H1 (cell line): ENCODE measurements around the gene CRB2. TPM values are rescaled to one million over a fixed set of nuclear protein-coding genes. Genes with fewer than 3 reads are reported as not detected.

Experiments used
- CTCF ChIA-PET: fragments of 300-600 bp; sonication (Branson Sonifier 250); formaldehyde crosslinking; loops from one replicate; lab custom pipeline; 2021; ENCODE audit not compliant: partially characterized antibody; lab: Charles Lee
- POLR2A ChIA-PET: fragments of 300-600 bp; sonication (Branson Sonifier 250); formaldehyde crosslinking; loops from one replicate; lab custom pipeline; 2021; ENCODE audit warnings: inconsistent platforms; ENCODE audit not compliant: partially characterized antibody; lab: Charles Lee
- DNase-seq, 2 experiments: peaks; one replicate each; pipeline versions ENCODE4 v3.0.0 to v3.0.0-alpha.2; 2010 to 2022; ENCODE audit warnings: low spot score in 2 of 2, low read depth in 1 of 2, mixed read lengths in 1 of 2
- FAIRE-seq: peaks from 2 replicates; lab custom pipeline; 2011; peaks lifted over from hg19 to GRCh38; lab: Jason Lieb, UNC
- H2AFZ ChIP-seq: 2 replicates; pipeline ENCODE4 v1.8.1; 2012; ENCODE audit warnings: low read length, inconsistent platforms
- H2AK5ac ChIP-seq: 2 replicates; pipeline ENCODE4 v1.6.1; 2013; ENCODE audit warnings: low read depth, low read length
- H2BK120ac ChIP-seq: replicated peaks from 2 replicates; pipeline ENCODE3; 2013; ENCODE audit warnings: low read depth, low read length, inconsistent platforms
- H2BK12ac ChIP-seq: 2 replicates; pipeline ENCODE4 v1.6.1; 2013; ENCODE audit warnings: low read depth, low read length
- H2BK15ac ChIP-seq: 2 replicates; pipeline ENCODE4 v1.6.1; 2013; ENCODE audit warnings: low read length
- H2BK20ac ChIP-seq: 2 replicates; pipeline ENCODE4 v1.6.1; 2013; ENCODE audit warnings: low read length
- H2BK5ac ChIP-seq: 2 replicates; pipeline ENCODE4 v1.6.1; 2013; ENCODE audit warnings: low read depth, low read length
- H3K14ac ChIP-seq: 2 replicates; pipeline ENCODE4 v1.6.1; 2013; ENCODE audit warnings: inconsistent platforms; ENCODE audit not compliant: insufficient read length
- H3K18ac ChIP-seq: 2 replicates; pipeline ENCODE4 v1.6.1; 2013; ENCODE audit warnings: low read length; ENCODE audit errors: extremely low read depth
- H3K23ac ChIP-seq: 2 replicates; pipeline ENCODE4 v1.6.1; 2013; ENCODE audit warnings: inconsistent platforms; ENCODE audit not compliant: insufficient read length
- H3K23me2 ChIP-seq: 2 replicates; pipeline ENCODE4 v1.6.1; 2013; ENCODE audit warnings: low read depth, low read length
- H3K27ac ChIP-seq: 2 replicates; pipeline ENCODE4 v1.6.1; 2011; ENCODE audit warnings: low read depth, low read length, inconsistent platforms
- H3K27me3 ChIP-seq, 4 experiments: replicated peaks in 1 of 4; 1 replicate in 1 of 4; 2 replicates in 3 of 4; pipeline versions ENCODE4 v1.6.1 to v1.8.1; 2011 to 2013; ENCODE audit warnings: low read length in 3 of 4, mild to moderate bottlenecking in 3 of 4, inconsistent platforms in 2 of 4, mixed read lengths in 2 of 4, moderate library complexity in 1 of 4; ENCODE audit not compliant: control insufficient read depth in 3 of 4, insufficient read depth in 3 of 4; ENCODE audit errors: extremely low read depth in 1 of 4
- H3K36me3 ChIP-seq, 4 experiments: 2 replicates each; pipeline versions ENCODE4 v1.6.1 to v1.8.1; 2011 to 2013; ENCODE audit warnings: mild to moderate bottlenecking in 4 of 4, low read length in 3 of 4, moderate library complexity in 2 of 4, control low read depth in 1 of 4, inconsistent platforms in 1 of 4; ENCODE audit not compliant: insufficient read depth in 4 of 4, control insufficient read depth in 2 of 4
- H3K4ac ChIP-seq: replicated peaks from 2 replicates; pipeline ENCODE3; 2013; ENCODE audit warnings: low read length, low read depth, mixed read lengths, inconsistent platforms; ENCODE audit not compliant: insufficient read length
- H3K4me1 ChIP-seq, 4 experiments: replicated peaks in 1 of 4; 1 replicate in 1 of 4; 2 replicates in 3 of 4; pipeline versions ENCODE4 v1.6.1 to v1.8.1; 2011 to 2013; ENCODE audit warnings: low read length in 3 of 4, inconsistent platforms in 2 of 4, mixed read lengths in 1 of 4; ENCODE audit not compliant: insufficient read depth in 4 of 4, control insufficient read depth in 3 of 4
- H3K4me2 ChIP-seq, 2 experiments: 2 replicates each; pipeline versions ENCODE4 v1.6.1 to v1.8.1; 2011 to 2013; ENCODE audit warnings: low read depth in 2 of 2, low read length in 2 of 2, control low read depth in 1 of 2, inconsistent platforms in 1 of 2, mild to moderate bottlenecking in 1 of 2; ENCODE audit not compliant: insufficient read depth in 1 of 2
- H3K4me3 ChIP-seq, 4 experiments: fragments of 200-600, 300-600 bp in 1 of 4; sonication (generic), shearing (Covaris generic), sonication (Bioruptor Twin) in 1 of 4; 2 replicates each; pipeline versions ENCODE4 v1.5.1 to v1.8.1; 2011 to 2016; ENCODE audit warnings: low read length in 4 of 4, low read depth in 3 of 4, control low read depth in 2 of 4, inconsistent platforms in 2 of 4, mild to moderate bottlenecking in 2 of 4, mixed read lengths in 1 of 4, moderate library complexity in 1 of 4; ENCODE audit not compliant: insufficient read depth in 2 of 4; ENCODE audit errors: extremely low read depth in 1 of 4
- H3K56ac ChIP-seq: replicated peaks from 2 replicates; pipeline ENCODE3; 2013; ENCODE audit warnings: low read depth, mild to moderate bottlenecking, mixed read lengths, low read length, inconsistent platforms; ENCODE audit not compliant: insufficient read length
- H3K79me1 ChIP-seq: 2 replicates; pipeline ENCODE4 v1.6.1; 2013; ENCODE audit warnings: low read depth, low read length, control low read depth
- H3K79me2 ChIP-seq, 2 experiments: 2 replicates each; pipeline versions ENCODE4 v1.6.1 to v1.8.1; 2012 to 2013; ENCODE audit warnings: low read length in 2 of 2, mild to moderate bottlenecking in 2 of 2, inconsistent platforms in 1 of 2; ENCODE audit not compliant: insufficient read depth in 2 of 2, control insufficient read depth in 1 of 2
- H3K9ac ChIP-seq, 4 experiments: replicated peaks in 1 of 4; 1 replicate in 1 of 4; 2 replicates in 3 of 4; pipeline versions ENCODE4 v1.6.1 to v1.8.1; 2011 to 2013; ENCODE audit warnings: low read depth in 3 of 4, low read length in 3 of 4, control low read depth in 2 of 4, mild to moderate bottlenecking in 2 of 4, moderate library complexity in 2 of 4, inconsistent platforms in 1 of 4; ENCODE audit errors: extremely low read depth in 1 of 4
- H3K9me3 ChIP-seq, 2 experiments: 2 replicates each; pipeline versions ENCODE4 v1.6.1 to v1.8.1; 2012 to 2013; ENCODE audit warnings: mild to moderate bottlenecking in 2 of 2, moderate library complexity in 2 of 2, control low read depth in 1 of 2, inconsistent platforms in 1 of 2, low read depth in 1 of 2, low read length in 1 of 2, mixed read lengths in 1 of 2; ENCODE audit not compliant: insufficient read depth in 2 of 2
- H4K20me1 ChIP-seq, 2 experiments: replicated peaks in 1 of 2; 2 replicates each; pipeline versions ENCODE3 to v1.8.1; 2011 to 2013; ENCODE audit warnings: inconsistent platforms in 2 of 2, low read length in 2 of 2, mild to moderate bottlenecking in 1 of 2; ENCODE audit not compliant: insufficient read depth in 2 of 2, control insufficient read depth in 1 of 2
- H4K5ac ChIP-seq: 2 replicates; pipeline ENCODE4 v1.6.1; 2013; ENCODE audit warnings: low read length, low read depth, mixed read lengths, inconsistent platforms; ENCODE audit not compliant: insufficient read length
- H4K8ac ChIP-seq: 2 replicates; pipeline ENCODE4 v1.8.0; 2013; ENCODE audit warnings: mild to moderate bottlenecking, moderate library complexity, low read length, inconsistent platforms; ENCODE audit not compliant: insufficient read depth; ENCODE audit errors: extremely low read depth
- H4K91ac ChIP-seq: replicated peaks from 2 replicates; pipeline ENCODE3; 2013; ENCODE audit warnings: low read length, mixed read lengths, inconsistent platforms; ENCODE audit not compliant: insufficient read length
- RNF2 ChIP-seq: fragments of 200-900, 300-1000 bp; sonication (generic); IDR thresholded peaks from 2 replicates; pipeline ENCODE4 v1.7.1; 2016; ENCODE audit warnings: borderline replicate concordance, low read depth, mild to moderate bottlenecking, antibody characterized with exemption, low read length; ENCODE audit not compliant: poor library complexity, severe bottlenecking; ENCODE audit errors: missing control alignments
- WGBS, 2 experiments: shearing (Covaris generic) in 1 of 2; methylation state at CpG; one replicate each; pipeline versions ENCODE4 v1.1.6 to v1.1.7; 2013 to 2015; ENCODE audit warnings: low lambda C conversion rate in 2 of 2, mixed read lengths in 2 of 2, inconsistent platforms in 1 of 2, low coverage in 1 of 2, missing lambda C conversion rate in 1 of 2; ENCODE audit not compliant: insufficient replicate concordance in 2 of 2, insufficient coverage in 1 of 2, insufficient read length in 1 of 2; ENCODE audit errors: extremely low coverage in 1 of 2, missing lambda C conversion rate in 1 of 2; 5-methylcytosine and 5-hydroxymethylcytosine counted together
- polyA plus RNA-seq, 7 experiments: library from polyadenylated mRNA; depleted of rRNA in 3 of 7; stranded (reverse) in 5 of 7; unstranded in 2 of 7; fragments of >200 nt in 5 of 7; fragments of 200-250 nt in 2 of 7; gene quantifications; 1 replicate in 5 of 7; 2 replicates in 1 of 7; 4 replicates in 1 of 7; pipeline versions ENCODE4 v1.2.1 to v1.2.3, GENCODE V29; 2011 to 2013; ENCODE audit warnings: missing spikeins in 2 of 7, mixed read lengths in 2 of 7
- total RNA-seq: library from RNA; stranded (reverse); fragmentation: NEBNext Ultra II Directional; extraction: Animal tissue kit (Norgen Biotek cat#: 25700); gene quantifications from 2 replicates; pipeline ENCODE4 v1.2.1, GENCODE V29; 2021

Gene CRB2
- total and polyA plus RNA-seq, 2 of the 8 experiments (the other 6 are each of a cell fraction or from before 2014, with no cell fraction given), result 4.0 to 8.4 TPM

DNA sequence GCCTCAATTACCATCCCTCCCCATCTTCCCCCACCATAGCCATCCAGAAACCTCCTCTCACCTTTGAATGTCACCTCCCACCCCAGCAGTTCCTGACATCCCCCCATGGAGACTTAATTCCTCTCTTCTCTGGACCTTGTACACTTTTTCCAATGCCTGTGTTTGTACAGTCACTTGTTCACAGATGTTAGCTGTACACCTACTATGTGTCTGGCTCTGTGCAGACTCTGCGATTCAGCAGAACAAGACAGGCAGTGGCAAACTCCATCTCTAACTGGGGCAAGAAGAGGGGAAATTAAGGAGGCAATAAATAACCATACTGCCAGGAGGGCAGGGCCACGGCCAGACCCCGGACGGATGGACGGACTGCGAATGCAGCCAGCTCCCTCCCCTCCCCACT is 29.8 kb upstream of the CRB2 start:
- H3K18ac ChIP-seq, result no peak overlapping the region
- no peak overlapping the region for H2AFZ ChIP-seq
- H3K9ac ChIP-seq, result no peak overlapping the region
- no peak overlapping the region for H2BK12ac ChIP-seq
- H2BK5ac ChIP-seq, result no peak overlapping the region
- DNase-seq, result no peak
- no peak overlapping the region for H4K91ac ChIP-seq
- H4K5ac ChIP-seq, result no peak overlapping the region
- WGBS, 2 experiments, result 91% methylated on average over 1 of the region's 6 CpGs; no CpG with 5 or more reads in 1 of the 2 experiments
- H3K4me1 ChIP-seq, result peaks cover 0 to 13% (median 6%) of the 10 kb centered on the region in 4 experiments; a peak in 6 of 7 replicates
- no peak overlapping the region for H3K4me2 ChIP-seq
- H3K4me3 ChIP-seq, result no peak overlapping the region
- ChIA-PET CTCF (interaction anchor here (0.8 to 2.8 kb wide), 5 partner anchors 10 to 197 kb away, joined by 3 to 15 read pairs (median 3); no protein-coding TSS in a partner anchor), POLR2A (interaction anchor here (1.1 to 1.5 kb wide), 2 partner anchors 10 to 498 kb away, joined by 4 to 5 read pairs; no protein-coding TSS in a partner anchor)
- H4K8ac ChIP-seq, result no peak overlapping the region
- H2BK15ac ChIP-seq, result no peak overlapping the region
- H3K4ac ChIP-seq, result no peak overlapping the region
- no peak for TF ChIP-seq RNF2
- no peak overlapping the region for H3K56ac ChIP-seq
- H4K20me1 ChIP-seq, result no peaks in the 10 kb centered on the region
- no peaks in the 10 kb centered on the region for H3K79me2 ChIP-seq
- H3K27me3 ChIP-seq, result peaks cover 0 to 5% (median 0%) of the 10 kb centered on the region in 4 experiments; a peak in 1 of 7 replicates
- no peak overlapping the region for H3K14ac ChIP-seq
- no peaks in the 10 kb centered on the region for H3K79me1 ChIP-seq
- no peak overlapping the region for H3K23ac ChIP-seq
- no peak overlapping the region for H2AK5ac ChIP-seq
- no peak overlapping the region for H3K27ac ChIP-seq
- no peak for FAIRE-seq
- H3K36me3 ChIP-seq, result no peaks in the 10 kb centered on the region
- no peak overlapping the region for H2BK20ac ChIP-seq
- H3K23me2 ChIP-seq, result no peaks in the 10 kb centered on the region; the same call in 1 of the 2 replicates
- no peak overlapping the region for H2BK120ac ChIP-seq
- H3K9me3 ChIP-seq, result no peaks in the 10 kb centered on the region
